LNCAP (cell line): ENCODE measurements around the gene COQ2.

ENCODE experiments used
- CTCF ChIP-seq: fragments of 450-650 bp; IDR thresholded peaks from 2 replicates; pipeline ENCODE4 v1.5.1; 2017; ENCODE audit warnings: mild to moderate bottlenecking

The COQ2 gene, protein sequence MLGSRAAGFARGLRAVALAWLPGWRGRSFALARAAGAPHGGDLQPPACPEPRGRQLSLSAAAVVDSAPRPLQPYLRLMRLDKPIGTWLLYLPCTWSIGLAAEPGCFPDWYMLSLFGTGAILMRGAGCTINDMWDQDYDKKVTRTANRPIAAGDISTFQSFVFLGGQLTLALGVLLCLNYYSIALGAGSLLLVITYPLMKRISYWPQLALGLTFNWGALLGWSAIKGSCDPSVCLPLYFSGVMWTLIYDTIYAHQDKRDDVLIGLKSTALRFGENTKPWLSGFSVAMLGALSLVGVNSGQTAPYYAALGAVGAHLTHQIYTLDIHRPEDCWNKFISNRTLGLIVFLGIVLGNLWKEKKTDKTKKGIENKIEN

GRCh38 chr4:83284193-83285054 is at the start of gene COQ2:
Gene COQ2 (minus strand): TSS chr4:83284798. CDS start chr4:83284764, 34 bp downstream.
- TF ChIP-seq CTCF = peak; percentile 31; the same call in 1 of the 2 replicates

DNA sequence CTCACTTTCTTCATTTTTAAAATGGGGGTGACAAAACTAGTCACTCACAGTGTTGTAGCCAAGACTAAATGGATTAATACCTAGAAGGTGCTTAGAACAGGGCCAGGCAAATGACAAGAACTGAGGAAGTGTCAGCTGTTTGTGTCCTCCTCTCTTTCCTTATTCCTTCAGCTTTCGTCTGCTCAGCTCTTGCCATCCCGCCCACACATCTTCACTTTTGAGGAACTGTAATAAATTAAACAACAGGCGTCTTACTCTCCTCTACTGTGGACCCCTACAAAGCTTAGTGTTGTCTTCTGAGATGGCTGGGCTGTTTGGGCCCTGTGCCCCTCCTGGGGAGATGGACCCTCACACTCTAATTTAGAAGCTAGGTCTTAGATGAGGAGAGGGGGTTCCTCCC is 47.4 kb upstream of the COQ2 start:
- no peak for TF ChIP-seq CTCF

- TF ChIP-seq CTCF = no peak
These were observed 45.0 kb upstream of the COQ2 start for GRCh38 chr4:83329521-83330110.

DNA sequence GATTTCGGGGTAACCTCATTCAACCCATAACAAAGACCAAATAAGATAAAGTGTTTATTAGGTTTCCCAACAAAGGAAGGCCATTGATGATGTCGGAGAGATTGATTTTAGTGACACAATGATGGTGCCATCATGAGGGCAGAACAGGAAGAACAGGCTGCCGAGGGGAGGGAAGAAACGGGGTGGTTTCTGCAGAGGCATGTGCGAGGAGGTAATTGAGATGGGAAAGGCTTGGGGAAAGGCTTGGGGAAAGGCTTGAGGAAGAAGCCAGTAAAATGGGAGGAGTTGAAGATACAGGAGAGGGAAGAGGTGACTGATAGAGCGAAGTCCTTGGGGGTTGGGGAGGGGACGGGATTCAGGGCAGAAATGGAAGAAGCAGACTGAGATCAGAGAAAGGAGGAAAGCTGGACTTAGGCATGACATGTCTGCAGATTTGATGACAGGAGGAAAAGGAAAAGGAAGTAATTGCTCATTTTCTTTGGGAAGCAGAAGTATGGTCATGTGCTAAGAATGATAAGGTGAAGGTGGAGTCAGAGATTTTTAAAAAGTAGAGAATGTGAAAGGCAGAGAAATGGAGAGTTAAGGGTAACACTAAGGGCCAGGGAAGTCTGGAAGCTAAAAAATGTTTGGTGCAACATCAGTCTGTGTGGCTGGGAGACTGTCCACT is 44.1 kb upstream of the COQ2 start:
- TF ChIP-seq CTCF = peak; percentile 28; the same call in 1 of the 2 replicates

- TF ChIP-seq CTCF = no peak
These were observed 41.9 kb upstream of the COQ2 start for GRCh38 chr4:83326546-83326945.

DNA sequence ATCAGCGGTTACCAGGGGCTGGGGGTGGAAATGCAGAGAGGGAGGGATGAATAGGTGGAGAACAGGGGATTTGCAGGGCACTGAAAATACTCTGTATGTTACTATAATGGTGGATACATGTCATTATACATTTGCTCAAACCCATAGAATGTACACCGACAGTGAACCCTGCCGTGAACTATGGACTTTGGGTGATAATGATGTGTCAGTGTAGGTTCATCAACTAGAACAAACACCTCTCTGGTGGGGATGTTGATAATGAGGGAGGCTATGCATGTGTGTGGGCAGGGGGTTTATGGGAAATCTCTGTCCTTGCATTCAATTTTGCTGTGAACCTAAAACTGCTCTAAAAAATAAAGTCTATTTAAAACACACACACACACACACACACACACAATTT is 38.5 kb upstream of the COQ2 start:
- TF ChIP-seq CTCF = no peak

- TF ChIP-seq CTCF = no peak
These were observed 36.0 kb upstream of the COQ2 start for GRCh38 chr4:83320548-83320947.
